Mucosa of descending colon (tissue), 3 donors: Measurements from ENCODE around the gene VMAC. TPM values are rescaled to one million over a fixed set of nuclear protein-coding genes. Genes with fewer than 3 reads are reported as not detected.
A peak's percentile ranks its signal among the peaks of the same experiment; 100 is the strongest.

Experiments used
- ATAC-seq: fragments of 200-7000 bp; cut with Tn5 transposase; one replicate; pipeline ENCODE4 v1.9.1; 2020; ENCODE audit warnings: mild to moderate bottlenecking, moderate library complexity
- DNase-seq, 3 donors: peaks; one replicate each; pipeline ENCODE4 v3.0.0-alpha.2; 2020
- H3K36me3 ChIP-seq: fragments of 200-600 bp; one replicate; pipeline ENCODE4 v1.8.0; 2021; ENCODE audit warnings: low read depth, mild to moderate bottlenecking
- H3K4me1 ChIP-seq: fragments of 200-600 bp; one replicate; pipeline ENCODE4 v1.8.0; 2021; ENCODE audit warnings: low read depth, mild to moderate bottlenecking
- H3K4me3 ChIP-seq: fragments of 200-600 bp; one replicate; pipeline ENCODE4 v1.8.0; 2021; ENCODE audit warnings: mild to moderate bottlenecking
- H3K9me3 ChIP-seq: fragments of 200-600 bp; one replicate; pipeline ENCODE4 v1.8.0; 2021; ENCODE audit warnings: mild to moderate bottlenecking
- intact Hi-C, 2 donors: fragments of 100-400 bp; cut with DNase I in 1 of 2; cut with micrococcal nuclease in 1 of 2; formaldehyde crosslinking; loops; one replicate each; pipeline versions ENCODE4 v1.11.0 to v1.11.1; 2022; cut with DNase I, micrococcal nuclease
- total RNA-seq, 3 donors: library from RNA; stranded (reverse); fragmentation: NEBNext Ultra II Directional in 2 of 3; extraction: Animal tissue kit (Norgen Biotek cat#: 25700) in 2 of 3; gene quantifications; one replicate each; pipeline versions ENCODE4 v1.2.1 to v1.2.4, GENCODE V29; 2021 to 2023
- TF ChIP-seq, protein P1 (sequence below): fragments of 200-600 bp; IDR thresholded peaks from one replicate; pipeline ENCODE4 v1.8.0; 2022; ENCODE audit warnings: antibody characterized with exemption, mild to moderate bottlenecking
- donor health status: DM: no; HTN: no; CAD: no; lungs with moderate emphysema.
- donor health status: DM: no; HTN: no; CAD: no.
- donor health status: DM: no; HTN: yes; CAD: no.

The VMAC gene
- total RNA-seq, 3 donors from 2014 or later = 5.6 to 10.0 (median 8.3) TPM

DNA sequence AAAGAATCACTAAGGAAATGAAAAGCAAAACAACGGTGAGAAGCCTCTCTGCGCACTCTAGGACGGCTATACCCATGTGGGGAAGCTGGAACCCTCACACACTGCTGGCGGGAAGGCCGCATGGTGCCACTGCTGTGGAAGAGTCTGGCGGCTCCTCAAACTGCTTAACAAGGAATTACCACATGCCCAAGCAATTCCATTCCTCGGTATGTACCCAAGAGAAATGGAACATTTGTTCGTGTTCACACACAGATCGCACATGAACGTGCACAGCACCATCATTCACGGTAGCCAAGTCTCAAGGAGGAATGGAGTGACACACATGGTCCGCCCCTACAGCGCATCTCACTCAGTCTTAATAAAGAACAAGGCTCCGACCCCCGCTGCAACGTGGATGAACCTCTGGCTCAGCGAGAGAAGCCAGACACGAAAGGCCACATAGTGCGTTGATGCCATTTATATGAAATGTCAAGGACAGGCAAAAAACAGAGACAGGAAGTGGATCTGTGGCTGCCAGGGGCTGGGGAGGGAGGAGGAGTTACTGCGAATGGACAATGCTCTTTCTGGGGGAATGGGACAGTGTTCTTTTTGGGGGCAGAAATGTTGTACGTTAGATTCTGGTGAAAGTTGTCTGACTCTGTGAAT lies 17.0 kb downstream of the VMAC start:
- no peaks in the 10 kb centered on the region for H3K9me3 ChIP-seq
- intact Hi-C loops = no loop called here
- peaks cover 10% of the 10 kb centered on the region for H3K4me1 ChIP-seq
- no peak for DNase-seq
- ATAC-seq = no peak
- TF ChIP-seq, protein P1, sequence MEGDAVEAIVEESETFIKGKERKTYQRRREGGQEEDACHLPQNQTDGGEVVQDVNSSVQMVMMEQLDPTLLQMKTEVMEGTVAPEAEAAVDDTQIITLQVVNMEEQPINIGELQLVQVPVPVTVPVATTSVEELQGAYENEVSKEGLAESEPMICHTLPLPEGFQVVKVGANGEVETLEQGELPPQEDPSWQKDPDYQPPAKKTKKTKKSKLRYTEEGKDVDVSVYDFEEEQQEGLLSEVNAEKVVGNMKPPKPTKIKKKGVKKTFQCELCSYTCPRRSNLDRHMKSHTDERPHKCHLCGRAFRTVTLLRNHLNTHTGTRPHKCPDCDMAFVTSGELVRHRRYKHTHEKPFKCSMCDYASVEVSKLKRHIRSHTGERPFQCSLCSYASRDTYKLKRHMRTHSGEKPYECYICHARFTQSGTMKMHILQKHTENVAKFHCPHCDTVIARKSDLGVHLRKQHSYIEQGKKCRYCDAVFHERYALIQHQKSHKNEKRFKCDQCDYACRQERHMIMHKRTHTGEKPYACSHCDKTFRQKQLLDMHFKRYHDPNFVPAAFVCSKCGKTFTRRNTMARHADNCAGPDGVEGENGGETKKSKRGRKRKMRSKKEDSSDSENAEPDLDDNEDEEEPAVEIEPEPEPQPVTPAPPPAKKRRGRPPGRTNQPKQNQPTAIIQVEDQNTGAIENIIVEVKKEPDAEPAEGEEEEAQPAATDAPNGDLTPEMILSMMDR = no peak
- no peak overlapping the region for H3K4me3 ChIP-seq
- peaks cover 14% of the 10 kb centered on the region for H3K36me3 ChIP-seq

DNA sequence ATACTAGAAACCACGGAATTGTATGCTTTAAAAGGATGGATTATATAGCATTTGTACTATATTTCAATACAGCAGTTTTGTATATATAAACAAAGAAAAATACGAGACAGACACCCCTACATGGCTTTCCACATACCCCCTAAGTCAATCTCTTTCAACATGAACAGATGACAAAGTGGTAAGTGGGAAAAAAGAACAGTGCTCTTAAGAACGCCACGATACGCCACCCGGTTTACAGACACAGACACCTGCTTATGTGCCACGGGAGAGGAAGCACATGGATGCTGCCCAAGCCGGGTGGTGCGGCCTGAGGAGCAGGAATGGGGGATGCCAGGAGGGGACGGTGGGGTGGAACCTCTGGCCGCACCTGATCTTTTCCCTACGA lies 17.5 kb downstream of the VMAC start:
- intact Hi-C loops = no loop called here
- DNase-seq (no peak), ATAC-seq (no peak)
- TF ChIP-seq, protein P1 = no peak
- no peaks in the 10 kb centered on the region for H3K9me3 ChIP-seq
- H3K4me1 ChIP-seq = peaks cover 13% of the 10 kb centered on the region
- no peak overlapping the region for H3K4me3 ChIP-seq
- H3K36me3 ChIP-seq = peaks cover 14% of the 10 kb centered on the region

DNA sequence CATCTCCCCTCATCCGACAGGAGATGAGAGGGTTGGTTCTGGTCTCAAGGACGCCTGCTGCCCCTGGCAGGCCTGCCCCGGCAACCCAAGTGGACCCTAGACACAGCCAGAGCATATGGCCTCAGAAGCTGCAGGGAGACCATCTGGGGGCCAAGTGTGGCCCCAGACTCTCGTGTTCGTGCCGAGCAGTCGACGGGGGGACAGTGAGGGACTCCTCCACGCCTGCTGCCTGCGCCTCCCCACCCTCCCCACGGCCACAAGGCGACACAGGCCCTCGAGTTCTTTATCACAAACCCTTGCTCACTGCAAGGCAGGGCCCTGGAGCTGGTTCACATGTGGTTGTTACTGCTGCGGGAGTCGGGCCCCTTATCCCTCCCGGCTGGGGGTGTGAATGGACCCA lies 18.7 kb downstream of the VMAC start:
- H3K4me3 ChIP-seq = no peak overlapping the region
- H3K36me3 ChIP-seq = peaks cover 14% of the 10 kb centered on the region
- no peaks in the 10 kb centered on the region for H3K9me3 ChIP-seq
- ATAC-seq (no peak), DNase-seq (no peak)
- TF ChIP-seq, protein P1 = no peak
- peaks cover 14% of the 10 kb centered on the region for H3K4me1 ChIP-seq
- intact Hi-C loops = no loop called here

GRCh38 chr19:5925830-5926427 lies 21.3 kb downstream of the VMAC start:
- ATAC-seq = peak; percentile 68
- TF ChIP-seq, protein P1 = no peak
- intact Hi-C loops = no loop called here
- H3K4me1 ChIP-seq = peaks cover 14% of the 10 kb centered on the region
- DNase-seq = peak in 1 of 3 donors; percentile 75
- H3K9me3 ChIP-seq = no peaks in the 10 kb centered on the region
- H3K36me3 ChIP-seq = peaks cover 14% of the 10 kb centered on the region
- no peak overlapping the region for H3K4me3 ChIP-seq

- intact Hi-C loops = no loop called here
- ATAC-seq (peak; percentile 48), DNase-seq (no peak)
- TF ChIP-seq, protein P1 = no peak
- Histone ChIP-seq H3K4me3 (no peak overlapping the region), H3K9me3 (no peaks in the 10 kb centered on the region), H3K4me1 (peaks cover 14% of the 10 kb centered on the region), H3K36me3 (peaks cover 14% of the 10 kb centered on the region)
These were observed 22.2 kb downstream of the VMAC start for GRCh38 chr19:5926641-5927440.
